ENCODE results near the gene SLC25A22.

SLC25A22 gene

GRCh38 chr11:803770-804598 is 5.9 kb upstream of the SLC25A22 start:
- H2BK5ac ChIP-seq (ENCODE audit: low read depth, low read length, poor library complexity): no peak overlapping the region
- H3K14ac ChIP-seq (ENCODE audit: low read length): peak overlapping the region; percentile 72
- peak overlapping the region; percentile 80 for H4K8ac ChIP-seq (ENCODE audit: low read depth, low read length)
- peaks cover 41 to 44% of the 10 kb centered on the region in 2 experiments for H3K36me3 ChIP-seq (ENCODE audit: control insufficient read depth in 1 of 2, insufficient read depth in 2 of 2, low read length in 2 of 2)
- no peak overlapping the region for H3K4me3 ChIP-seq (ENCODE audit: low read depth, low read length)
- H2AFZ ChIP-seq (ENCODE audit: insufficient read depth, low read length, poor library complexity): peak overlapping the region; percentile 17
- peaks cover 17% of the 10 kb centered on the region in 2 experiments for H3K4me1 ChIP-seq (ENCODE audit: control insufficient read depth in 1 of 2, insufficient read depth in 2 of 2, low read length in 2 of 2)
- H3K27me3 ChIP-seq (ENCODE audit: insufficient read depth, low read length): no peaks in the 10 kb centered on the region
- H2BK12ac ChIP-seq (ENCODE audit: low read length): peak overlapping the region; percentile 7
- peak overlapping the region; percentile 76 for H3K4me2 ChIP-seq (ENCODE audit: low read length)
- H4K91ac ChIP-seq (ENCODE audit: low read depth, low read length): peak overlapping the region; percentile 87
- H4K12ac ChIP-seq (ENCODE audit: low read depth, low read length): peak overlapping the region; percentile 57
- no peak overlapping the region for H3K23ac ChIP-seq (ENCODE audit: low read length)
- no peak overlapping the region for H3K9ac ChIP-seq (ENCODE audit: low read length)
- peak overlapping the region; percentile 7 for H3K4ac ChIP-seq (ENCODE audit: low read depth, low read length)
- peaks cover 18% of the 10 kb centered on the region for H3K79me1 ChIP-seq (ENCODE audit: low read length)
- peak overlapping the region; percentile 78 for H3K18ac ChIP-seq (ENCODE audit: low read length)
- DNase-seq: no peak
- peaks cover 9% of the 10 kb centered on the region for H3K79me2 ChIP-seq (ENCODE audit: control insufficient read depth, insufficient read depth, low read length, poor library complexity)
- peak overlapping the region; percentile 26 for H2BK120ac ChIP-seq (ENCODE audit: insufficient read depth, low read length, poor library complexity)
- peak overlapping the region; percentile 8 for H3K27ac ChIP-seq (ENCODE audit: low read depth, low read length)
- WGBS (ENCODE audit: extremely low coverage, insufficient coverage, insufficient read length): no CpG with 5 or more reads among the region's 26 CpGs
- H3K9me3 ChIP-seq (ENCODE audit: insufficient read depth, low read depth, low read length): peaks cover 5% of the 10 kb centered on the region
- peak overlapping the region; percentile 82 for H2AK5ac ChIP-seq (ENCODE audit: low read length)

- H3K9ac ChIP-seq (ENCODE audit: low read length): no peak overlapping the region
- H4K12ac ChIP-seq (ENCODE audit: low read depth, low read length): no peak overlapping the region
- H4K8ac ChIP-seq (ENCODE audit: low read depth, low read length): no peak overlapping the region
- no peak overlapping the region for H3K27ac ChIP-seq (ENCODE audit: low read depth, low read length)
- no peak overlapping the region for H3K4me2 ChIP-seq (ENCODE audit: low read length)
- no peak overlapping the region for H3K18ac ChIP-seq (ENCODE audit: low read length)
- DNase-seq: no peak
- H2BK12ac ChIP-seq (ENCODE audit: low read length): no peak overlapping the region
- no peak overlapping the region for H3K14ac ChIP-seq (ENCODE audit: low read length)
- no peak overlapping the region for H3K4ac ChIP-seq (ENCODE audit: low read depth, low read length)
- H2AFZ ChIP-seq (ENCODE audit: insufficient read depth, low read length, poor library complexity): no peak overlapping the region
- H2BK5ac ChIP-seq (ENCODE audit: low read depth, low read length, poor library complexity): no peak overlapping the region
- H4K91ac ChIP-seq (ENCODE audit: low read depth, low read length): peak overlapping the region; percentile 87
- no peak overlapping the region for H2AK5ac ChIP-seq (ENCODE audit: low read length)
- H3K79me1 ChIP-seq (ENCODE audit: low read length): peaks cover 15% of the 10 kb centered on the region
- H3K9me3 ChIP-seq (ENCODE audit: insufficient read depth, low read depth, low read length): peaks cover 5% of the 10 kb centered on the region
- no peaks in the 10 kb centered on the region for H3K27me3 ChIP-seq (ENCODE audit: insufficient read depth, low read length)
- peaks cover 42 to 45% of the 10 kb centered on the region in 2 experiments for H3K36me3 ChIP-seq (ENCODE audit: control insufficient read depth in 1 of 2, insufficient read depth in 2 of 2, low read length in 2 of 2)
- no peak overlapping the region for H3K23ac ChIP-seq (ENCODE audit: low read length)
- peaks cover 6% of the 10 kb centered on the region for H3K79me2 ChIP-seq (ENCODE audit: control insufficient read depth, insufficient read depth, low read length, poor library complexity)
- H3K4me3 ChIP-seq (ENCODE audit: low read depth, low read length): no peak overlapping the region
- no CpG with 5 or more reads among the region's 8 CpGs for WGBS (ENCODE audit: extremely low coverage, insufficient coverage, insufficient read length)
- H2BK120ac ChIP-seq (ENCODE audit: insufficient read depth, low read length, poor library complexity): no peak overlapping the region
- peaks cover 16 to 17% of the 10 kb centered on the region in 2 experiments for H3K4me1 ChIP-seq (ENCODE audit: control insufficient read depth in 1 of 2, insufficient read depth in 2 of 2, low read length in 2 of 2)
Observed at GRCh38 chr11:803467-803742, 5.3 kb upstream of the SLC25A22 start.

GRCh38 chr11:802693-803466 is 4.8 kb upstream of the SLC25A22 start:
- Histone ChIP-seq H3K18ac (ENCODE audit: low read length) (no peak overlapping the region), H3K4me2 (ENCODE audit: low read length) (no peak overlapping the region), H3K9ac (ENCODE audit: low read length) (no peak overlapping the region), H2AK5ac (ENCODE audit: low read length) (no peak overlapping the region), H3K79me1 (ENCODE audit: low read length) (peaks cover 16% of the 10 kb centered on the region), H4K91ac (ENCODE audit: low read depth, low read length) (no peak overlapping the region), H3K9me3 (ENCODE audit: insufficient read depth, low read depth, low read length) (peaks cover 5% of the 10 kb centered on the region), H2BK5ac (ENCODE audit: low read depth, low read length, poor library complexity) (no peak overlapping the region), H3K14ac (ENCODE audit: low read length) (no peak overlapping the region), H3K36me3 (ENCODE audit: control insufficient read depth in 1 of 2, insufficient read depth in 2 of 2, low read length in 2 of 2) (peaks cover 42 to 45% of the 10 kb centered on the region in 2 experiments), H3K27me3 (ENCODE audit: insufficient read depth, low read length) (no peaks in the 10 kb centered on the region), H2BK12ac (ENCODE audit: low read length) (no peak overlapping the region), H4K12ac (ENCODE audit: low read depth, low read length) (no peak overlapping the region), H3K4me3 (ENCODE audit: low read depth, low read length) (no peak overlapping the region), H3K79me2 (ENCODE audit: control insufficient read depth, insufficient read depth, low read length, poor library complexity) (peaks cover 8% of the 10 kb centered on the region), H3K23ac (ENCODE audit: low read length) (no peak overlapping the region), H3K4ac (ENCODE audit: low read depth, low read length) (no peak overlapping the region), H3K27ac (ENCODE audit: low read depth, low read length) (no peak overlapping the region), H2AFZ (ENCODE audit: insufficient read depth, low read length, poor library complexity) (no peak overlapping the region), H4K8ac (ENCODE audit: low read depth, low read length) (no peak overlapping the region), H2BK120ac (ENCODE audit: insufficient read depth, low read length, poor library complexity) (no peak overlapping the region), H3K4me1 (ENCODE audit: control insufficient read depth in 1 of 2, insufficient read depth in 2 of 2, low read length in 2 of 2) (peaks cover 15 to 17% of the 10 kb centered on the region in 2 experiments)
- WGBS (ENCODE audit: extremely low coverage, insufficient coverage, insufficient read length): no CpG with 5 or more reads among the region's 28 CpGs
- no peak for DNase-seq

- no peak overlapping the region for H2AK5ac ChIP-seq (ENCODE audit: low read length)
- no peak overlapping the region for H3K23ac ChIP-seq (ENCODE audit: low read length)
- no peak overlapping the region for H2AFZ ChIP-seq (ENCODE audit: insufficient read depth, low read length, poor library complexity)
- H2BK120ac ChIP-seq (ENCODE audit: insufficient read depth, low read length, poor library complexity): no peak overlapping the region
- H3K4me2 ChIP-seq (ENCODE audit: low read length): no peak overlapping the region
- WGBS (ENCODE audit: extremely low coverage, insufficient coverage, insufficient read length): no CpG with 5 or more reads among the region's 21 CpGs
- peaks cover 42 to 45% of the 10 kb centered on the region in 2 experiments for H3K36me3 ChIP-seq (ENCODE audit: control insufficient read depth in 1 of 2, insufficient read depth in 2 of 2, low read length in 2 of 2)
- H3K27ac ChIP-seq (ENCODE audit: low read depth, low read length): no peak overlapping the region
- no peak overlapping the region for H3K9ac ChIP-seq (ENCODE audit: low read length)
- H2BK5ac ChIP-seq (ENCODE audit: low read depth, low read length, poor library complexity): no peak overlapping the region
- no peak overlapping the region for H4K12ac ChIP-seq (ENCODE audit: low read depth, low read length)
- H2BK12ac ChIP-seq (ENCODE audit: low read length): no peak overlapping the region
- no peak overlapping the region for H4K91ac ChIP-seq (ENCODE audit: low read depth, low read length)
- H3K4ac ChIP-seq (ENCODE audit: low read depth, low read length): no peak overlapping the region
- H3K79me2 ChIP-seq (ENCODE audit: control insufficient read depth, insufficient read depth, low read length, poor library complexity): peaks cover 12% of the 10 kb centered on the region
- H3K4me3 ChIP-seq (ENCODE audit: low read depth, low read length): peak overlapping the region; percentile 35
- H3K9me3 ChIP-seq (ENCODE audit: insufficient read depth, low read depth, low read length): peaks cover 5% of the 10 kb centered on the region
- no peak overlapping the region for H3K14ac ChIP-seq (ENCODE audit: low read length)
- H3K27me3 ChIP-seq (ENCODE audit: insufficient read depth, low read length): no peaks in the 10 kb centered on the region
- peaks cover 15 to 18% of the 10 kb centered on the region in 2 experiments for H3K4me1 ChIP-seq (ENCODE audit: control insufficient read depth in 1 of 2, insufficient read depth in 2 of 2, low read length in 2 of 2)
- no peak overlapping the region for H4K8ac ChIP-seq (ENCODE audit: low read depth, low read length)
- H3K18ac ChIP-seq (ENCODE audit: low read length): no peak overlapping the region
- H3K79me1 ChIP-seq (ENCODE audit: low read length): peaks cover 21% of the 10 kb centered on the region
- no peak for DNase-seq
Observed at GRCh38 chr11:802018-802617, 4.0 kb upstream of the SLC25A22 start.

Measured in trophoblast cell (in vitro differentiated cells and primary cell).